PC-9 (cell line): ENCODE data around the gene KRTAP10-6.

Experiments used
- CTCF ChIP-seq: fragments of 200-600 bp; sonication (generic); conservative IDR thresholded peaks from 2 replicates; pipeline ENCODE4 v1.6.1; 2017; ENCODE audit warnings: mixed run types, antibody characterized with exemption, mild to moderate bottlenecking, moderate library complexity
- EZH2 ChIP-seq: fragments of 200-600 bp; sonication (generic); IDR thresholded peaks from 2 replicates; pipeline ENCODE4 v1.8.0; 2017; ENCODE audit warnings: antibody characterized with exemption, low read depth

- TF ChIP-seq CTCF (no peak), EZH2 (no peak)
Measured at GRCh38 chr21:44630440-44630839, 38.1 kb upstream of the KRTAP10-6 start.
